Measurements from ENCODE around the gene CPVL.

Gene CPVL

GRCh38 chr7:29194594-29195427 is 48.5 kb upstream of the CPVL start, which contains the start of gene CHN2 (continued):
- TF ChIP-seq ZBTB26 (tag by site-specific recombination; optimal IDR thresholded peaks at IDR 0.05): peak; percentile 83
- TF ChIP-seq ZNF398 (tag by site-specific recombination; IDR thresholded peaks at IDR 0.05): peak; percentile 29; the same call in 1 of the 2 replicates
- TF ChIP-seq SP3 (tag by site-specific recombination; IDR thresholded peaks at IDR 0.05): peak; percentile 21; the same call in 1 of the 2 replicates
- TF ChIP-seq PRDM1 (tag by site-specific recombination; IDR thresholded peaks at IDR 0.05): peak; percentile 70; the same call in 1 of the 2 replicates
- TF ChIP-seq CTCF (tag by site-specific recombination; IDR thresholded peaks at IDR 0.05): peak; percentile 36; the same call in 1 of the 2 replicates
- TF ChIP-seq ZBTB8A (tag by site-specific recombination; IDR thresholded peaks at IDR 0.05): peak; percentile 82
- TF ChIP-seq ZNF18 (tag by site-specific recombination; IDR thresholded peaks at IDR 0.05): no peak
- peak; percentile 29 for TF ChIP-seq PATZ1 (tag by site-specific recombination; IDR thresholded peaks at IDR 0.05)
- TF ChIP-seq ZNF600 (tag by site-specific recombination; IDR thresholded peaks at IDR 0.05): peak; percentile 63

GRCh38 chr7:29194206-29194593 is 47.9 kb upstream of the CPVL start:
- H3K4me1 ChIP-seq (ENCODE audit: control insufficient read depth, insufficient read depth, low read length): peaks cover 16% of the 10 kb centered on the region
- peak overlapping the region; percentile 83 for H3K4me3 ChIP-seq (ENCODE audit: low read depth, low read length)
- CTCF ChIA-PET: interaction anchor here (0.5 to 0.6 kb wide), 2 partner anchors 561 to 1069 kb away, joined by 3 read pairs; no protein-coding TSS in a partner anchor
- POLR2A ChIA-PET: no interaction called here
- H3K36me3 ChIP-seq (ENCODE audit: control insufficient read depth in 2 of 2, insufficient read depth in 1 of 2, low read length in 2 of 2): no peaks in the 10 kb centered on the region
- peak overlapping the region; percentile 76; the same call in 1 of the 2 replicates for H3K27ac ChIP-seq (ENCODE audit: extremely low read depth, low read depth, low read length)
- no peaks in the 10 kb centered on the region for H3K9me3 ChIP-seq (ENCODE audit: control insufficient read depth, insufficient read depth, low read depth, low read length)
- TF ChIP-seq ZNF423 (tag by site-specific recombination; IDR thresholded peaks at IDR 0.05) (peak; percentile 52; the same call in 1 of the 2 replicates), GLIS2 (tag by site-specific recombination; IDR thresholded peaks at IDR 0.05) (peak; percentile 51; the same call in 1 of the 2 replicates), ZBTB6 (tag by site-specific recombination; IDR thresholded peaks at IDR 0.05) (no peak), KLF16 (tag by site-specific recombination; IDR thresholded peaks at IDR 0.05) (0 out of 2 replicates have a peak, but pooled peaks have one; percentile 15), GLI4 (tag by site-specific recombination; IDR thresholded peaks at IDR 0.05) (no peak), SP2 (tag by site-specific recombination; IDR thresholded peaks at IDR 0.05) (peak; percentile 35), ZIC2 (tag by site-specific recombination; IDR thresholded peaks at IDR 0.05) (peak; percentile 33; the same call in 1 of the 2 replicates), ZXDB (tag by site-specific recombination; IDR thresholded peaks at IDR 0.05) (peak; percentile 16; the same call in 1 of the 2 replicates), ZNF398 (tag by site-specific recombination; IDR thresholded peaks at IDR 0.05) (peak; percentile 94), SP3 (tag by site-specific recombination; IDR thresholded peaks at IDR 0.05) (no peak), ZNF366 (tag by site-specific recombination; conservative IDR thresholded peaks at IDR 0.05) (no peak), ZNF341 (tag by site-specific recombination; IDR thresholded peaks at IDR 0.05; ENCODE audit: low read depth) (peak; percentile 57; the same call in 1 of the 2 replicates), ZBTB20 (tag by site-specific recombination; IDR thresholded peaks at IDR 0.05) (peak; percentile 15; the same call in 1 of the 2 replicates), ZNF18 (tag by site-specific recombination; IDR thresholded peaks at IDR 0.05) (no peak)

All from HEK293 (cell line).